K562 (cell line): ENCODE measurements around the gene APOC1. TPM values are rescaled to one million over a fixed set of nuclear protein-coding genes. Genes with fewer than 3 reads are reported as not detected.

Source experiments
- ASH1L ChIP-seq: fragments of 450-650 bp; IDR thresholded peaks from 2 replicates; pipeline ENCODE4 v1.6.1; 2018; ENCODE audit warnings: borderline replicate concordance, mild to moderate bottlenecking, low read depth; ENCODE audit not compliant: partially characterized antibody
- ATF1 ChIP-seq, 2 experiments: fragments of 450-650 bp in 1 of 2; IDR thresholded peaks; 2 replicates each; pipeline ENCODE4 v1.6.1; 2016; ENCODE audit warnings: missing compliant biosample characterization in 1 of 2, missing genetic modification characterization in 1 of 2
- CGGBP1 ChIP-seq: fragments of 250-450 bp; sonication (Bioruptor Pico); IDR thresholded peaks from 2 replicates; pipeline ENCODE4 v1.9.0; 2021; ENCODE audit warnings: mild to moderate bottlenecking
- ERF ChIP-seq: fragments of 450-650 bp; formaldehyde crosslinking; IDR thresholded peaks from 2 replicates; pipeline ENCODE4 v1.4.0; 2020; ENCODE audit warnings: mild to moderate bottlenecking, mixed read lengths
- FOXA3 ChIP-seq, 2 experiments: fragments of 450-650 bp in 1 of 2; sonication (generic) in 1 of 2; formaldehyde crosslinking; IDR thresholded peaks in 1 of 2; conservative IDR thresholded peaks in 1 of 2; 2 replicates each; pipeline versions ENCODE4 v1.4.0 to v1.8.0; 2020 to 2022; ENCODE audit warnings: mild to moderate bottlenecking in 2 of 2, missing genetic modification reagents in 1 of 2
- KAT7 ChIP-seq: sonication (generic); formaldehyde crosslinking; IDR thresholded peaks from 2 replicates; pipeline ENCODE4 v1.8.0; 2022; ENCODE audit warnings: missing genetic modification reagents, mild to moderate bottlenecking, borderline replicate concordance
- L3MBTL2 ChIP-seq: fragments of 450-650 bp; IDR thresholded peaks from 2 replicates; pipeline ENCODE4 v1.6.1; 2016; ENCODE audit warnings: mild to moderate bottlenecking, moderate library complexity
- LARP7 ChIP-seq: fragments of 450-650 bp; IDR thresholded peaks from 2 replicates; pipeline ENCODE4 v1.6.1; 2016
- PHF20 ChIP-seq: fragments of 450-650 bp; IDR thresholded peaks from 2 replicates; pipeline ENCODE4 v1.6.1; 2018; ENCODE audit not compliant: partially characterized antibody
- POLR2B ChIP-seq: fragments of 450-650 bp; IDR thresholded peaks from 2 replicates; pipeline ENCODE4 v1.6.1; 2018; ENCODE audit warnings: low read depth; ENCODE audit not compliant: partially characterized antibody
- POU5F1 ChIP-seq: fragments of 150-350 bp; IDR thresholded peaks from 2 replicates; pipeline ENCODE4 v1.6.1; 2014; ENCODE audit warnings: borderline replicate concordance, low read length, low read depth, mild to moderate bottlenecking; ENCODE audit not compliant: partially characterized antibody
- RBFOX2 ChIP-seq: fragments of 200-400 bp; formaldehyde crosslinking; IDR thresholded peaks from 2 replicates; pipeline ENCODE4 v1.6.1; 2017; ENCODE audit warnings: low read depth, mild to moderate bottlenecking, low read length, moderate library complexity
- RNF2 ChIP-seq: sonication (generic); IDR thresholded peaks from 2 replicates; pipeline ENCODE4 v1.6.1; 2016
- SMAD3 ChIP-seq: fragments of 450-650 bp; formaldehyde crosslinking; conservative IDR thresholded peaks from 2 replicates; pipeline ENCODE4 v1.4.0; 2020; ENCODE audit warnings: mild to moderate bottlenecking
- SUPT5H ChIP-seq: fragments of 450-650 bp; IDR thresholded peaks from 2 replicates; pipeline ENCODE4 v1.6.1; 2016
- ZC3H8 ChIP-seq: fragments of 450-650 bp; IDR thresholded peaks from 2 replicates; pipeline ENCODE4 v1.6.1; 2017
- ZFP1 ChIP-seq: fragments of 450-650 bp; formaldehyde crosslinking; IDR thresholded peaks from 2 replicates; pipeline ENCODE4 v1.4.0; 2020; ENCODE audit warnings: mild to moderate bottlenecking, mixed read lengths
- ZNF12 ChIP-seq: sonication (generic); formaldehyde crosslinking; IDR thresholded peaks from 2 replicates; pipeline ENCODE4 v1.4.0; 2020; ENCODE audit warnings: mild to moderate bottlenecking, missing genetic modification reagents
- polyA plus RNA-seq, 8 experiments: library from polyadenylated mRNA; depleted of rRNA in 4 of 8; stranded (reverse) in 5 of 8; unstranded in 3 of 8; fragments of >200 nt; fragmentation: Nextera tagmentation in 2 of 8; fragmentation: Illumina TruSeq in 1 of 8; extraction: Ambion mirVana in 2 of 8; extraction: Trizol in 1 of 8; gene quantifications; 2 replicates each; pipeline versions ENCODE4 v1.2.1 to v1.2.3, GENCODE V29; 2011 to 2014; ENCODE audit warnings: inconsistent platforms in 1 of 8, missing spikeins in 1 of 8
- total RNA-seq, 7 experiments: library from RNA; depleted of rRNA in 6 of 7; stranded (reverse); fragments of >200 nt in 6 of 7; fragmentation: Illumina TruSeq in 2 of 7; extraction: Trizol in 2 of 7; gene quantifications; 2 replicates each; pipeline versions ENCODE4 v1.2.1 to v1.2.3, GENCODE V29; 2011 to 2021; ENCODE audit warnings: low replicate concordance in 1 of 7
- TF ChIP-seq, protein P1 (sequence below): fragments of 250-450 bp; sonication (Bioruptor Pico); IDR thresholded peaks from 2 replicates; pipeline ENCODE4 v1.4.0; 2020; ENCODE audit warnings: mild to moderate bottlenecking, moderate library complexity
- TF ChIP-seq, protein P2 (sequence below): fragments of 450-650 bp; IDR thresholded peaks from 2 replicates; pipeline ENCODE4 v1.6.1; 2016; ENCODE audit warnings: missing biosample characterization, missing genetic modification characterization
- TF ChIP-seq, protein P3 (sequence below), 2 experiments: fragments of 250-450 bp in 1 of 2; fragments of 450-650 bp in 1 of 2; sonication (Bioruptor Pico) in 1 of 2; IDR thresholded peaks; 2 replicates each; pipeline versions ENCODE4 v1.6.1 to v1.8.0; 2016 to 2021; ENCODE audit warnings: mild to moderate bottlenecking in 2 of 2, moderate library complexity in 2 of 2, missing compliant biosample characterization in 1 of 2, missing genetic modification characterization in 1 of 2
- TF ChIP-seq, protein P4 (sequence below): sonication (generic); formaldehyde crosslinking; IDR thresholded peaks from 2 replicates; pipeline ENCODE4 v1.8.1; 2022; ENCODE audit warnings: missing genetic modification reagents

Gene APOC1
- total and polyA plus RNA-seq, 9 of the 15 experiments (the other 6 are each of a cell fraction or from before 2014, with no cell fraction given): 115 to 408 (median 220) TPM

- TF ChIP-seq, protein P1, sequence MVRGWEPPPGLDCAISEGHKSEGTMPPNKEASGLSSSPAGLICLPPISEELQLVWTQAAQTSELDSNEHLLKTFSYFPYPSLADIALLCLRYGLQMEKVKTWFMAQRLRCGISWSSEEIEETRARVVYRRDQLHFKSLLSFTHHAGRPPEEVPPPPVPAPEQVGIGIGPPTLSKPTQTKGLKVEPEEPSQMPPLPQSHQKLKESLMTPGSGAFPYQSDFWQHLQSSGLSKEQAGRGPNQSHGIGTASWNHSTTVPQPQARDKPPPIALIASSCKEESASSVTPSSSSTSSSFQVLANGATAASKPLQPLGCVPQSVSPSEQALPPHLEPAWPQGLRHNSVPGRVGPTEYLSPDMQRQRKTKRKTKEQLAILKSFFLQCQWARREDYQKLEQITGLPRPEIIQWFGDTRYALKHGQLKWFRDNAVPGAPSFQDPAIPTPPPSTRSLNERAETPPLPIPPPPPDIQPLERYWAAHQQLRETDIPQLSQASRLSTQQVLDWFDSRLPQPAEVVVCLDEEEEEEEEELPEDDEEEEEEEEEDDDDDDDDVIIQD (CRISPR knock-in tag): no peak
- TF ChIP-seq POLR2B: no peak
- TF ChIP-seq SUPT5H: no peak
- TF ChIP-seq, protein P2, sequence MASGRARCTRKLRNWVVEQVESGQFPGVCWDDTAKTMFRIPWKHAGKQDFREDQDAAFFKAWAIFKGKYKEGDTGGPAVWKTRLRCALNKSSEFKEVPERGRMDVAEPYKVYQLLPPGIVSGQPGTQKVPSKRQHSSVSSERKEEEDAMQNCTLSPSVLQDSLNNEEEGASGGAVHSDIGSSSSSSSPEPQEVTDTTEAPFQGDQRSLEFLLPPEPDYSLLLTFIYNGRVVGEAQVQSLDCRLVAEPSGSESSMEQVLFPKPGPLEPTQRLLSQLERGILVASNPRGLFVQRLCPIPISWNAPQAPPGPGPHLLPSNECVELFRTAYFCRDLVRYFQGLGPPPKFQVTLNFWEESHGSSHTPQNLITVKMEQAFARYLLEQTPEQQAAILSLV: no peak
- no peak for TF ChIP-seq ZFP1 (CRISPR knock-in tag)
- TF ChIP-seq L3MBTL2: peak; percentile 36; the same call in 1 of the 2 replicates
- TF ChIP-seq POU5F1: no peak
- TF ChIP-seq CGGBP1: 0 out of 2 replicates have a peak, but pooled peaks have one; percentile 65
- no peak for TF ChIP-seq KAT7 (CRISPR knock-in tag)
- no peak for TF ChIP-seq ATF1 (CRISPR knock-in tag; IDR thresholded peaks at IDR 0.05)
- TF ChIP-seq ATF1 (tag; IDR thresholded peaks at IDR 0.05): peak; percentile 70
- no peak; the same call in 1 of the 2 replicates for TF ChIP-seq ERF (CRISPR knock-in tag)
- TF ChIP-seq, protein P3, sequence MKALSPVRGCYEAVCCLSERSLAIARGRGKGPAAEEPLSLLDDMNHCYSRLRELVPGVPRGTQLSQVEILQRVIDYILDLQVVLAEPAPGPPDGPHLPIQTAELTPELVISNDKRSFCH (CRISPR knock-in tag; IDR thresholded peaks at IDR 0.05): no peak
- TF ChIP-seq, protein P3 (tag; IDR thresholded peaks at IDR 0.05): 0 out of 2 replicates have a peak, but pooled peaks have one; percentile 59
- TF ChIP-seq ZNF12: no peak
- TF ChIP-seq LARP7: 0 out of 2 replicates have a peak, but pooled peaks have one; percentile 25
- no peak; a peak in 1 of 4 replicates for TF ChIP-seq FOXA3 (CRISPR knock-in tag; conservative IDR thresholded peaks at IDR 0.05 in 1 of 2, IDR thresholded peaks at IDR 0.05 in 1 of 2)
- TF ChIP-seq, protein P4, sequence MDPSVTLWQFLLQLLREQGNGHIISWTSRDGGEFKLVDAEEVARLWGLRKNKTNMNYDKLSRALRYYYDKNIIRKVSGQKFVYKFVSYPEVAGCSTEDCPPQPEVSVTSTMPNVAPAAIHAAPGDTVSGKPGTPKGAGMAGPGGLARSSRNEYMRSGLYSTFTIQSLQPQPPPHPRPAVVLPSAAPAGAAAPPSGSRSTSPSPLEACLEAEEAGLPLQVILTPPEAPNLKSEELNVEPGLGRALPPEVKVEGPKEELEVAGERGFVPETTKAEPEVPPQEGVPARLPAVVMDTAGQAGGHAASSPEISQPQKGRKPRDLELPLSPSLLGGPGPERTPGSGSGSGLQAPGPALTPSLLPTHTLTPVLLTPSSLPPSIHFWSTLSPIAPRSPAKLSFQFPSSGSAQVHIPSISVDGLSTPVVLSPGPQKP (CRISPR knock-in tag): no peak
- no peak for TF ChIP-seq RNF2
- peak; percentile 89 for TF ChIP-seq ASH1L
- no peak for TF ChIP-seq SMAD3
- TF ChIP-seq PHF20: peak; percentile 55
- TF ChIP-seq RBFOX2: peak; percentile 95
- TF ChIP-seq ZC3H8: no peak
Measured at GRCh38 chr19:44891016-44891882, 23.2 kb upstream of the APOC1 start, which contains the start of gene TOMM40 (continued).
